HEK293T (cell line): ENCODE measurements around the gene TOP3B.

Experiments
- CTCF ChIA-PET: fragments of 350-600 bp; formaldehyde crosslinking; extraction: SDS; loops from one replicate; lab custom pipeline; 2021; ENCODE audit warnings: antibody characterized with exemption, inconsistent platforms; lab: Yijun Ruan, JAX
- POLR2A ChIA-PET: fragments of 350-600 bp; formaldehyde crosslinking; extraction: SDS; loops from one replicate; lab custom pipeline; 2020; ENCODE audit warnings: antibody characterized with exemption, inconsistent platforms; lab: Yijun Ruan, JAX
- DNase-seq: peaks from one replicate; pipeline ENCODE4 v3.0.0; 2012; ENCODE audit warnings: mixed read lengths; ENCODE audit errors: extremely low spot score
- ARNT ChIP-seq: fragments of 450-650 bp; IDR thresholded peaks from 2 replicates; pipeline ENCODE4 v1.6.1; 2017; ENCODE audit warnings: mild to moderate bottlenecking
- BHLHE40 ChIP-seq: fragments of 450-650 bp; IDR thresholded peaks from 2 replicates; pipeline ENCODE4 v1.6.1; 2016; ENCODE audit warnings: mild to moderate bottlenecking, moderate library complexity, borderline replicate concordance
- CTBP1 ChIP-seq: fragments of 450-650 bp; IDR thresholded peaks from 2 replicates; pipeline ENCODE4 v1.6.1; 2016; ENCODE audit warnings: borderline replicate concordance
- ELF4 ChIP-seq: fragments of 450-650 bp; IDR thresholded peaks from 2 replicates; pipeline ENCODE4 v1.6.1; 2017; ENCODE audit warnings: antibody characterized with exemption
- FOXA1 ChIP-seq: fragments of 450-650 bp; IDR thresholded peaks from 2 replicates; pipeline ENCODE4 v1.6.1; 2016; ENCODE audit warnings: mild to moderate bottlenecking
- FOXK2 ChIP-seq: fragments of 450-650 bp; IDR thresholded peaks from 2 replicates; pipeline ENCODE4 v1.6.1; 2016; ENCODE audit warnings: mild to moderate bottlenecking
- FOXM1 ChIP-seq: fragments of 450-650 bp; IDR thresholded peaks from 2 replicates; pipeline ENCODE4 v1.6.1; 2017; ENCODE audit warnings: mild to moderate bottlenecking, borderline replicate concordance
- HDGF ChIP-seq: fragments of 450-650 bp; IDR thresholded peaks from 2 replicates; pipeline ENCODE4 v1.6.1; 2017; ENCODE audit warnings: antibody characterized with exemption, borderline replicate concordance
- L3MBTL2 ChIP-seq: fragments of 450-650 bp; conservative IDR thresholded peaks from 2 replicates; pipeline ENCODE4 v1.6.1; 2016; ENCODE audit warnings: mild to moderate bottlenecking
- LEF1 ChIP-seq: fragments of 450-650 bp; IDR thresholded peaks from 2 replicates; pipeline ENCODE4 v1.6.1; 2017; ENCODE audit warnings: mild to moderate bottlenecking, borderline replicate concordance
- NFRKB ChIP-seq: fragments of 450-650 bp; IDR thresholded peaks from 2 replicates; pipeline ENCODE4 v1.6.1; 2016; ENCODE audit warnings: mild to moderate bottlenecking, moderate library complexity
- SP1 ChIP-seq: fragments of 450-650 bp; IDR thresholded peaks from 2 replicates; pipeline ENCODE4 v1.6.1; 2017
- SUZ12 ChIP-seq: fragments of 450-650 bp; IDR thresholded peaks from 2 replicates; pipeline ENCODE4 v1.6.1; 2016; ENCODE audit warnings: mild to moderate bottlenecking
- TARDBP ChIP-seq: fragments of 450-650 bp; IDR thresholded peaks from 2 replicates; pipeline ENCODE4 v1.6.1; 2016
- ZNF384 ChIP-seq: fragments of 450-650 bp; IDR thresholded peaks from 2 replicates; pipeline ENCODE4 v1.6.1; 2016
- TF ChIP-seq, protein P1 (sequence below): fragments of 450-650 bp; IDR thresholded peaks from 2 replicates; pipeline ENCODE4 v1.6.1; 2016

Gene TOP3B

DNA sequence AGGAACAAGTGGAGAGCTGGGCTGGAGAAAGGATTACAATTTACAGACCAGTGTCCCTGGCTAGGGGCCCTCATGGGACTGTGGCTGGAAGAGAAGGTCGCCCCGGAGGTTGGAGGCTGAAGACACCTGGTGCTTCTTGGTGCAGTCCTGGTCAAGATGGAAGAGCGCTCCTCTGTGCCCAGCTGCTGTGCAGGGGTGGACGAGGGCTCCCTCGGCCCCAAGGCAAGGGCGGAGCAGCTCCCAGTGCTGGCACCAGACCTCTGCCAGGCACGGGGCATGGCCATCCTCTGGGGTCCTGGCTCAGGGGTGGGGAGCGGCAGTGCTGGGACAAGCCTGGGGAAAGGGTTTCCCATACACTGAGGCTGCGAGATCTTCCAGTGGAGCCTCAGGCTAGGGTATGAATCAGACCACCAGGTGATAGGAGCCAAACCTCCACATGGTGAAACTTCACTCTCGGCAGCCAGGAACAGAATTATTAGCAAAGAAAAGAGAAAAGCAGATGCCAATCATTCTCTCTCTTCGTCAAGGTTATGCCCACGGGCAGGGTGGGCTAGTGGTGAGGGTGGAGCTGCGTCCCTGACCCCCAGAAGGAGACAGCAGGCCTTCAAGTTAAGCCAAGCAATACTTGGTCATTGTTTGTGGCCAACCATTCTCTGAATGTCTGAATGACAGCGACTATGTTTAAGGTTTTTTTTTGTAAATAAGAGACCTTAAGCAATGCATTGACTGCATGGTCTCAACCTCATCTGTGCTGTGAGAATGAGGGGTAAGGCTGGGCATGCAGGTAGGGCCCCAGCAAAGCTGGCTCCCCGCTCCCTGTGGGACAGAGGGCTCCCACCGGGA, 62.0 kb downstream of the TOP3B start:
- no peak for TF ChIP-seq BHLHE40
- TF ChIP-seq, protein P1, sequence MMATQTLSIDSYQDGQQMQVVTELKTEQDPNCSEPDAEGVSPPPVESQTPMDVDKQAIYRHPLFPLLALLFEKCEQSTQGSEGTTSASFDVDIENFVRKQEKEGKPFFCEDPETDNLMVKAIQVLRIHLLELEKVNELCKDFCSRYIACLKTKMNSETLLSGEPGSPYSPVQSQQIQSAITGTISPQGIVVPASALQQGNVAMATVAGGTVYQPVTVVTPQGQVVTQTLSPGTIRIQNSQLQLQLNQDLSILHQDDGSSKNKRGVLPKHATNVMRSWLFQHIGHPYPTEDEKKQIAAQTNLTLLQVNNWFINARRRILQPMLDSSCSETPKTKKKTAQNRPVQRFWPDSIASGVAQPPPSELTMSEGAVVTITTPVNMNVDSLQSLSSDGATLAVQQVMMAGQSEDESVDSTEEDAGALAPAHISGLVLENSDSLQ, result no peak
- TF ChIP-seq FOXA1, result no peak
- no peak for TF ChIP-seq FOXK2
- TF ChIP-seq NFRKB, result no peak
- no peak for TF ChIP-seq HDGF
- no peak for TF ChIP-seq ELF4
- no peak for TF ChIP-seq CTBP1
- no peak for TF ChIP-seq LEF1
- no peak for TF ChIP-seq L3MBTL2
- no peak for TF ChIP-seq TARDBP
- no peak for TF ChIP-seq SUZ12
- no peak for TF ChIP-seq FOXM1
- CTCF ChIA-PET, result no interaction called here
- DNase-seq, result no peak
- POLR2A ChIA-PET, result no interaction called here

DNA sequence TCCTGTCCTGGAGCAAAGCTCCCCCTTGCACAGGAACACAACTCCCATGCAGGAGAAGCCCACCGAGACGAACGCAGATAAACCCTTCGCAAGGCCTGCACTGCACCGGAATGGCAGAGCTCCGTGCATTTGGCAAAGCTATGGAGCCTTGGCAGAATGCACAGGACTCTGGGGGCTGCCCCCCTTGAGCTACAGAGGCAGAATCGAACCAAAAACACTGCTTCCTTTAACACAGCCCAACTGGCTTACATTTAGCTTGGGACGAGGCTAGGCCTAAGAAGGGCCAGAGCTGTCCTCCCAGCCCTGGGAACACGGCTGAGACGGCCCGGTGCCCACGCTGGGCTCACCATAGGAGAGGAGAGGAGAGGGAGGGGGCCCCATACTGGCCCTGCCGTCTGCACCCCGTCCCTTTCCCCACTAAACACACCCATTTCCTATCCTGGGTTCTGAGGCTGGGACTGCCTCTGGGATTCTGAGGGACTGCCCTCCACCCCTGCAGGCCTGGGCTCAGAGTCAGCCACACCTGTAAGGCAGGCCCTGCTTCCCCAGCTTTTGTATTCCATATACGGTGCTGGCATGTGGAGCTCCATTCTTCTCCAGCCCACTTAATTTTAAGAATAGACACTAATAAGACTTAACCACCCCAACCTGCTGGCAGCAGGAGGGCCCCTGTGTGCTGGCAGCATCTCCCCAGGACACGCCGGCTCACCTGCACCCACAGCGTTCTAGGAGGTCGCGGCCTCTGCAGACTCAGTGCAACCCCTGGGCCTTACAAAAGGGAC, 62.9 kb downstream of the TOP3B start:
- CTCF ChIA-PET, result no interaction called here
- TF ChIP-seq SUZ12, result no peak
- no peak for TF ChIP-seq BHLHE40
- TF ChIP-seq, protein P1, result no peak
- no peak for TF ChIP-seq TARDBP
- no peak for DNase-seq
- POLR2A ChIA-PET, result interaction anchor here (0.6 kb wide), 1 partner anchor 10 kb away, joined by 3 read pairs; no protein-coding TSS in a partner anchor

DNA sequence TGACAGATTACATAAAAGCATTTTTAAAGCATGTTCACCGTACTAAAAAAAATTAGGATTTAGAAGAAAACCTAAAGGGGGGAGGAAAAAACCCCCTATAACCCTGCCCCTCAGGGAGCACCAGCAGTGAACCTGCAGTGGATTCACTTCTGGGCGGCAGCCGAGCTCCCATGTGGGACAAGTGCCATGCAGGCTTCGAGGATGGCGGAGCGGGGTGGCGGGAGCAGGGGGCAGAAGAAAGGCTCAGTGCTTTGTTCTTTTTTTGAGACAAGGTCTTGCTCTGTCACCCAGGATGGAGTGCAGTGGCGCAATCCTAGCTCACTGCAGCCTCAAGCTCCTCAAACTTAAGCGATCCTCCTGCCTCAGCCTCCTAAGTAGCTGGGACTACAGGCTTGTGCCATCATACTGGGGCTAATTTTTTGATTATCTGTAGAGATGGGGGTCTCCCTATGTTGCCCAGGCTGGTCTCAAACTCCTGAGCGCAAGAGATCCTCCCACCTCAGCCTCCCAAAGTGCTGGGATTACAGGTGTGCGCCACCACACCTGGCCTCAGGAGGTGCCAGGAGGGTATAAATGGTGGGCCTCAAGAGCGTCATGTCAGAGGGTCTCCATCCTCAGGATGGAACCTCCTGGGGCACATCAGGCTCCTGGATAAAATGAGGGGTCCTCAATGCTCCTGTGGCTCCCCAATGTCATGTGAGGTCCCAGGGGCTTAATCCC, 64.0 kb downstream of the TOP3B start:
- DNase-seq, result no peak
- TF ChIP-seq ZNF384 (no peak), TARDBP (no peak), BHLHE40 (no peak), SUZ12 (no peak), ARNT (no peak), CTBP1 (no peak), ELF4 (no peak), FOXK2 (no peak), FOXA1 (no peak), NFRKB (no peak), SP1 (no peak), L3MBTL2 (no peak), FOXM1 (no peak), HDGF (no peak), LEF1 (no peak)
- TF ChIP-seq, protein P1, result no peak
- ChIA-PET CTCF (no interaction called here), POLR2A (no interaction called here)

GRCh38 chr22:21917959-21918261, 64.7 kb downstream of the TOP3B start:
- POLR2A ChIA-PET, result no interaction called here

DNA sequence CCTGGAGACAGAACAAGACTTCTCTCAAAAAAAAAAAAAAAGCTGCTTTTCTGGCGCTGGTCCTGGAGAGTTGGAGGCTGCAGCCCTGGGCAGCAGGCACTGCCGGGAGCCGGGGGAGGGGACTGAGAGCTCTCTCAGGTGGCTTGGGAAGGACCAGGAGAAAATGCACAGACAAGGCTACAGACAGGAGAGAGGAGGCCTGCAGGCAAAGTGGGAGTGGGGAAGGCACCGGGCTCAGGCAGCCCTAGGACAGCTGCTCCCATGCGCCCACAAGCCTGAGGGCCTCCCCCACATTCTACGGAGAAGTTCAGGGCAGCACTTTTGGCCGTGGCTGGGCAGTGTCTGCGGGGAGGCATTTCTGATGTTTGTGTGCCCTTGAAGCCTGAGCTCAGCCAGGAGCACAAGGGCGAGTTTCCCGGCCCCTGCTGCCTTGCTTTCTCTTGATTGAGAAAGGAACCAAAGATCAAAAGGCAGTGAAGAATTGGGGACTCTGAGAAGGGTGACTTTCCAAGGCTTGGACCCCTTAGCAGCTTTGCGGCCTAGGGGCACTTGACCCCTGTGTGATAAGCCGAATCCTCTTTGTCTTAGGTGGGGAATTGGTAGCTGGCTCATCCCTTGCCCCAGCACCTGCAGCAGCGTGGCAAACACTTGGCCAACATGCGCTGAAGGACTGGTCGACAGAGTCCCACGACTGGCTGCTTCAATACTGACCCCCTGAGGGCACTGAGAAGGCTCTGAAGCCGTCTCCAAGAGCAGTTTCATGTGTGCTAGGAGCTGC, 65.2 kb downstream of the TOP3B start:
- no peak for TF ChIP-seq HDGF
- TF ChIP-seq ZNF384, result no peak
- no peak for TF ChIP-seq ARNT
- TF ChIP-seq ELF4, result no peak
- TF ChIP-seq TARDBP, result no peak
- TF ChIP-seq SUZ12, result no peak
- no peak for TF ChIP-seq FOXK2
- no peak for TF ChIP-seq SP1
- TF ChIP-seq, protein P1, result no peak
- TF ChIP-seq BHLHE40, result no peak
- DNase-seq, result no peak
- ChIA-PET POLR2A (interaction anchor here (0.9 kb wide), 1 partner anchor 10 kb away, joined by 3 read pairs; no protein-coding TSS in a partner anchor), CTCF (interaction anchor here (1.1 kb wide), 1 partner anchor 35 kb away, joined by 3 read pairs; the partner anchor contains the start of gene PPM1F)

More at GRCh38 chr22:21917959-21918261, 64.7 kb downstream of the TOP3B start:
- no peak for TF ChIP-seq ARNT
- no peak for TF ChIP-seq FOXA1
- TF ChIP-seq FOXM1, result no peak
- TF ChIP-seq HDGF, result no peak
- TF ChIP-seq BHLHE40, result no peak
- TF ChIP-seq TARDBP, result no peak
- no peak for TF ChIP-seq SP1
- no peak for TF ChIP-seq NFRKB
- no peak for TF ChIP-seq ELF4
- no peak for TF ChIP-seq FOXK2
- CTCF ChIA-PET, result no interaction called here
- DNase-seq, result no peak
